Upper lobe of left lung (tissue), 4 donors: ENCODE results near the gene UBAC1.

ENCODE experiments used
- EP300 ChIP-seq, 4 donors: sonication (generic); formaldehyde crosslinking; IDR thresholded peaks; one replicate each; pipeline ENCODE4 v1.5.1; 2017; ENCODE audit warnings: antibody characterized with exemption in 4 of 4, control low read depth in 2 of 4
- POLR2A ChIP-seq, 4 donors: fragments of 450-650 bp; IDR thresholded peaks; one replicate each; pipeline ENCODE4 v1.5.1; 2016 to 2017; ENCODE audit warnings: antibody characterized with exemption in 4 of 4, mild to moderate bottlenecking in 2 of 4
- POLR2AphosphoS5 ChIP-seq, 2 donors: sonication (generic); formaldehyde crosslinking; IDR thresholded peaks; one replicate each; pipeline ENCODE4 v1.5.1; 2017; ENCODE audit warnings: antibody characterized with exemption in 2 of 2
- TF ChIP-seq, protein P1 (sequence below), 6 experiments: fragments of 450-650 bp in 4 of 6; fragments of 200-600 bp in 2 of 6; sonication (generic) in 2 of 6; IDR thresholded peaks; one replicate each; pipeline ENCODE4 v1.5.1; 2016 to 2019; ENCODE audit warnings: antibody characterized with exemption in 6 of 6

DNA sequence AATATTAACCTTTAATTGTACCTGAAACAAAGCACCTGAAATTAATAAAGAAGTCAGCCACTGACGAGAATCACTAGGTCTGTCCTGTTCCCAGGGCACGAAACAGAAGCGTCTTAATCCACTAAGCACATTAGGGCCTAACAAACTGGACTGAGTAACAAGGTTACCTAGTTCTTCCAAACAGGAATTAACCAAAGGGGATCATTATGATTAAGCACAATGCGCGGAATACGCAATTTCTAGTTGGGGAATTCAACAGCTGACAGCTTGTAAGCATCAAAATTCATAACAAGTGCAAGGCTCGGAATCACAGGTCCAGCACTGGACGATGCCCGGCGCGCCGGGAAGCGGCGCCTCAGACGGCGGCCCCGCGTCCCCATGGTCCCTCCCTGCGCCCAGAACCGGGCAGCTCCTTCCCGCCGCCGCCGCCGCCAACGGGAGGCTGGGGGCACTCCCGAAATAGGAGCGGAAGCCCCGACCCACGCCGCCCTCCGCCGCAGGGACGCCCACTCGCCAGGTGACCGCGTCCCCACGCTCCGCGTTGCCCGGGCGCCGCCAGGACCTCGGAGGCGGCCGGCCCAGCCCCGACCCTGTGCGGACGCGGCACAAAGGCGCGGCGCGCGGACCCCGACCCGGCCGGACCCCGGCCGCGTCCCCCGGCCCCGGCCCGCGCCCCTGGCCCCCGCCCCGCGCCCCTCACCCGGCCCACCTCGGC is 54.7 kb downstream of the UBAC1 start:
- TF ChIP-seq, protein P1, sequence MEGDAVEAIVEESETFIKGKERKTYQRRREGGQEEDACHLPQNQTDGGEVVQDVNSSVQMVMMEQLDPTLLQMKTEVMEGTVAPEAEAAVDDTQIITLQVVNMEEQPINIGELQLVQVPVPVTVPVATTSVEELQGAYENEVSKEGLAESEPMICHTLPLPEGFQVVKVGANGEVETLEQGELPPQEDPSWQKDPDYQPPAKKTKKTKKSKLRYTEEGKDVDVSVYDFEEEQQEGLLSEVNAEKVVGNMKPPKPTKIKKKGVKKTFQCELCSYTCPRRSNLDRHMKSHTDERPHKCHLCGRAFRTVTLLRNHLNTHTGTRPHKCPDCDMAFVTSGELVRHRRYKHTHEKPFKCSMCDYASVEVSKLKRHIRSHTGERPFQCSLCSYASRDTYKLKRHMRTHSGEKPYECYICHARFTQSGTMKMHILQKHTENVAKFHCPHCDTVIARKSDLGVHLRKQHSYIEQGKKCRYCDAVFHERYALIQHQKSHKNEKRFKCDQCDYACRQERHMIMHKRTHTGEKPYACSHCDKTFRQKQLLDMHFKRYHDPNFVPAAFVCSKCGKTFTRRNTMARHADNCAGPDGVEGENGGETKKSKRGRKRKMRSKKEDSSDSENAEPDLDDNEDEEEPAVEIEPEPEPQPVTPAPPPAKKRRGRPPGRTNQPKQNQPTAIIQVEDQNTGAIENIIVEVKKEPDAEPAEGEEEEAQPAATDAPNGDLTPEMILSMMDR (IDR thresholded peaks at IDR 0.05) = no peak
- TF ChIP-seq POLR2A (IDR thresholded peaks at IDR 0.05) = no peak
- no peak for TF ChIP-seq POLR2AphosphoS5 (IDR thresholded peaks at IDR 0.05)
- no peak for TF ChIP-seq EP300 (IDR thresholded peaks at IDR 0.05)
